ENCODE results near the gene CDK13. TPM values are rescaled to one million over a fixed set of nuclear protein-coding genes. Genes with fewer than 3 reads are reported as not detected.
"Not testable (repeated sequence)": the region's sequence is repeated elsewhere in the genome, so short reads cannot be mapped to it uniquely, and the experiment has no call there.

CDK13 gene
- total and polyA plus RNA-seq, 9 donors, result 25.9 to 124 (median 68.4) TPM

GRCh38 chr7:40137563-40137962 lies 187.5 kb downstream of the CDK13 start:
- peaks cover 1% of the 10 kb centered on the region for H3K4me1 ChIP-seq (ENCODE audit: insufficient read depth)
- no peak overlapping the region for H3K4me3 ChIP-seq
- H3K27me3 ChIP-seq, result no peaks in the 10 kb centered on the region
- no peak overlapping the region for H3K27ac ChIP-seq
- no peak for DNase-seq
- no peaks in the 10 kb centered on the region for H3K9me3 ChIP-seq
- WGBS, 3 donors, result 88 to 95% (median 94%) methylated on average over 2 of the region's 2 CpGs
- no peaks in the 10 kb centered on the region for H3K36me3 ChIP-seq
- TF ChIP-seq POLR2A (IDR thresholded peaks at IDR 0.05), result no peak
- TF ChIP-seq, protein P1, sequence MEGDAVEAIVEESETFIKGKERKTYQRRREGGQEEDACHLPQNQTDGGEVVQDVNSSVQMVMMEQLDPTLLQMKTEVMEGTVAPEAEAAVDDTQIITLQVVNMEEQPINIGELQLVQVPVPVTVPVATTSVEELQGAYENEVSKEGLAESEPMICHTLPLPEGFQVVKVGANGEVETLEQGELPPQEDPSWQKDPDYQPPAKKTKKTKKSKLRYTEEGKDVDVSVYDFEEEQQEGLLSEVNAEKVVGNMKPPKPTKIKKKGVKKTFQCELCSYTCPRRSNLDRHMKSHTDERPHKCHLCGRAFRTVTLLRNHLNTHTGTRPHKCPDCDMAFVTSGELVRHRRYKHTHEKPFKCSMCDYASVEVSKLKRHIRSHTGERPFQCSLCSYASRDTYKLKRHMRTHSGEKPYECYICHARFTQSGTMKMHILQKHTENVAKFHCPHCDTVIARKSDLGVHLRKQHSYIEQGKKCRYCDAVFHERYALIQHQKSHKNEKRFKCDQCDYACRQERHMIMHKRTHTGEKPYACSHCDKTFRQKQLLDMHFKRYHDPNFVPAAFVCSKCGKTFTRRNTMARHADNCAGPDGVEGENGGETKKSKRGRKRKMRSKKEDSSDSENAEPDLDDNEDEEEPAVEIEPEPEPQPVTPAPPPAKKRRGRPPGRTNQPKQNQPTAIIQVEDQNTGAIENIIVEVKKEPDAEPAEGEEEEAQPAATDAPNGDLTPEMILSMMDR (IDR thresholded peaks at IDR 0.05), result no peak
- TF ChIP-seq EP300 (IDR thresholded peaks at IDR 0.05), result no peak
- intact Hi-C loops (cut with DNase I), result loop anchor here in 1 of 4 donors (5.0 kb wide), 1 partner anchor 1675 kb away; no protein-coding TSS in a partner anchor

GRCh38 chr7:40138973-40139372 lies 188.9 kb downstream of the CDK13 start:
- intact Hi-C loops (cut with DNase I), result loop anchor here in 1 of 4 donors (5.0 kb wide), 1 partner anchor 1673 kb away; no protein-coding TSS in a partner anchor
- H3K27me3 ChIP-seq, result no peaks in the 10 kb centered on the region

DNA sequence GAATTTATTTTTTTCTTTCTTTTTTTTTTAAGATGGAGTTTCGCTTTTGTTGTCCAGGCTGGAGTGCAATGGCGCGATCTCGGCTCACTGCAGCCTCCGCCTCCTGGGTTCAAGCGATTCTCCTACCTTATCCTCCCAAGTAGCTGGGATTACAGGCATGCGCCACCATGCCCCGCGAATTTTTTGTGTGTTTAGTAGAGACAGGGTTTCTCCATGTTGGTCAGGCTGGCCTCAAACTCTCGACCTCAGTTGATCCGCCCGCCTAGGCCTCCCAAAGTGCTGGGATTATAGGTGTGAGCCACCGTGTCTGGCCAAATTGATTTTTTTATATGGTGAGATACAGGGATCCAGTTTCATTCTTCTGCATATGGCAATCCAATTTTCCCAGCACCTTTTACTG lies 189.8 kb downstream of the CDK13 start:
- H3K36me3 ChIP-seq; H3K27me3 ChIP-seq; H3K4me1 ChIP-seq (ENCODE audit: insufficient read depth); H3K4me3 ChIP-seq; DNase-seq; H3K9me3 ChIP-seq; H3K27ac ChIP-seq: not testable (repeated sequence)
- intact Hi-C loops (cut with DNase I), result loop anchor here in 1 of 4 donors (5.0 kb wide), 1 partner anchor 1672 kb away; no protein-coding TSS in a partner anchor
- WGBS, 3 donors, result 97 to 98% (median 97%) methylated on average over 13 of the region's 13 CpGs

More at GRCh38 chr7:40138973-40139372, 188.9 kb downstream of the CDK13 start:
- H3K36me3 ChIP-seq, result no peaks in the 10 kb centered on the region
- H3K4me1 ChIP-seq (ENCODE audit: insufficient read depth), result no peaks in the 10 kb centered on the region
- H3K27ac ChIP-seq, result no peak overlapping the region
- 94 to 98% (median 95%) methylated on average over 5 of the region's 5 CpGs for WGBS, 3 donors
- no peaks in the 10 kb centered on the region for H3K9me3 ChIP-seq
- H3K4me3 ChIP-seq, result no peak overlapping the region
- no peak for TF ChIP-seq POLR2A (IDR thresholded peaks at IDR 0.05)
- TF ChIP-seq EP300 (IDR thresholded peaks at IDR 0.05), result no peak
- TF ChIP-seq, protein P1 (IDR thresholded peaks at IDR 0.05), result no peak
- DNase-seq, result no peak

GRCh38 chr7:40141916-40142315 lies 191.9 kb downstream of the CDK13 start:
- intact Hi-C loops (cut with DNase I); H3K4me3 ChIP-seq; H3K36me3 ChIP-seq; DNase-seq; H3K9me3 ChIP-seq; H3K27ac ChIP-seq; H3K27me3 ChIP-seq; H3K4me1 ChIP-seq (ENCODE audit: insufficient read depth): not testable (repeated sequence)
- 94 to 97% (median 96%) methylated on average over 5 of the region's 5 CpGs for WGBS, 3 donors

- H3K27ac ChIP-seq; H3K4me3 ChIP-seq; H3K36me3 ChIP-seq; H3K27me3 ChIP-seq; H3K9me3 ChIP-seq; DNase-seq; intact Hi-C loops (cut with DNase I); H3K4me1 ChIP-seq (ENCODE audit: insufficient read depth): not testable (repeated sequence)
- WGBS, 3 donors, result 83 to 92% (median 88%) methylated on average over 3 of the region's 3 CpGs
These were observed 195.6 kb downstream of the CDK13 start for GRCh38 chr7:40145596-40146130.

DNA sequence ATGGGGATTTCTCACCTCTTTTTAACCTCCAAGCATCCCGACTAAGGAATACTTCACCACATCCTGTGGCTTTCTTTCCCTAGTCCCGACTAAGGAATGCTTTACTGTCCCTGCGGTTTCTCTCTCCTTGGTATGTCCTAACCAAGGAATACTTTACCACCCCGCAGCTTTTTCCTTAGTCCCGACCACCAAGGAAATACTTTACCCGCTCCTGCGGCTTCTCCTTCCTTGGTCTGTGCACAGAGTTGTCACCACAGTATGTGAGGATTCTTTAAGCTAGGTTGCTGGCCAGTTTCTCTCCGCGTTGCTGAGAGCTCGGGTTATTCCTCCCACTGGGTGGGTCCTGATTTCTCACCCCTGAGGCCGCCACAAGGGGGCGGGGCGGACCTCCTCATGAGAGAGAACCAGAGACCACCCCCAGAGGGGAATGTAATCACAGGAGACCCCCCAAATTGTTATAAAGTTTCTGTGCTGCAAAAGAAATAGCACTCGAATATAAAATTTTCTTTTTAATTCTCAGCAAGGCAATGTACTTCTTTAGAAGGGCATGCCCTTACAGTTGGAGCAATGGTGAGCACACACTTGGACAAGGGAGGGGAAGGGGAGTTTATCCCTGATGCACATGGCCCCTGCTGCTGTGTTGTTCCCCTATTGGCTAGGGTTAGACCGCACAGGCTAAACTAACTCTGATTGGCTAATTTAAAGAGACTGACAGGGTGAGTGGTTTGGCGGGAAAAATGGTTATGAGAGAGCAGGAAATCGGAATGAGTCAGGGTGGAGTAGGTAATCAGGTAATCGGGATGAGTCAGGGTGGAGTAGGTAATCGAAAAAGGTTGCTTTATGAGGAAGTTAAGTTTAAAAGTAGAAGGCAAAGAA lies 197.6 kb downstream of the CDK13 start:
- H3K27me3 ChIP-seq, result no peaks in the 10 kb centered on the region
- TF ChIP-seq, protein P1 (IDR thresholded peaks at IDR 0.05), result no peak
- TF ChIP-seq POLR2A (IDR thresholded peaks at IDR 0.05) (no peak), EP300 (IDR thresholded peaks at IDR 0.05) (no peak)
- no peaks in the 10 kb centered on the region for H3K9me3 ChIP-seq
- no peak overlapping the region for H3K27ac ChIP-seq
- H3K4me3 ChIP-seq, result no peak overlapping the region
- no peaks in the 10 kb centered on the region for H3K36me3 ChIP-seq
- H3K4me1 ChIP-seq (ENCODE audit: insufficient read depth), result no peaks in the 10 kb centered on the region
- 88 to 92% (median 92%) methylated on average over 19 of the region's 19 CpGs for WGBS, 3 donors
- intact Hi-C loops (cut with DNase I), result no loop called here
- DNase-seq, result no peak

GRCh38 chr7:40148247-40148580 lies 198.2 kb downstream of the CDK13 start:
- H3K9me3 ChIP-seq; H3K4me3 ChIP-seq; H3K4me1 ChIP-seq (ENCODE audit: insufficient read depth); H3K27me3 ChIP-seq; H3K36me3 ChIP-seq; DNase-seq; intact Hi-C loops (cut with DNase I); H3K27ac ChIP-seq: not testable (repeated sequence)
- 93 to 97% (median 94%) methylated on average over 7 of the region's 7 CpGs for WGBS, 3 donors

Data from ovary (tissue), 9 donors.